GM21717 (cell line): Measurements from ENCODE around the gene LAMA3.

ENCODE experiments used
- ATAC-seq: cut with Tn5 transposase; IDR thresholded peaks from one replicate; pipeline ENCODE4 v1.9.1; 2021; ENCODE audit warnings: mild to moderate bottlenecking, moderate library complexity; ENCODE audit not compliant: unreplicated experiment

LAMA3 gene

GRCh38 chr18:23870676-23871380, 181.6 kb downstream of the LAMA3 start:
- ATAC-seq: no peak

GRCh38 chr18:23871410-23871809, 182.2 kb downstream of the LAMA3 start:
- no peak for ATAC-seq

- no peak for ATAC-seq
These were observed 183.7 kb downstream of the LAMA3 start for GRCh38 chr18:23872701-23873550.

- ATAC-seq: no peak
These were observed 187.0 kb downstream of the LAMA3 start for GRCh38 chr18:23875966-23876895.

- ATAC-seq: no peak
These were observed 187.7 kb downstream of the LAMA3 start for GRCh38 chr18:23876921-23877320.

- ATAC-seq: no peak
These were observed 188.1 kb downstream of the LAMA3 start for GRCh38 chr18:23877371-23877770.

GRCh38 chr18:23878336-23878900, 189.2 kb downstream of the LAMA3 start:
- no peak for ATAC-seq

- no peak for ATAC-seq
These were observed 189.9 kb downstream of the LAMA3 start for GRCh38 chr18:23879126-23879525.

- ATAC-seq: no peak
These were observed 190.3 kb downstream of the LAMA3 start for GRCh38 chr18:23879544-23879943.

- no peak for ATAC-seq
These were observed 190.8 kb downstream of the LAMA3 start for GRCh38 chr18:23879966-23880565.

GRCh38 chr18:23880931-23881617, 191.8 kb downstream of the LAMA3 start:
- no peak for ATAC-seq

- ATAC-seq: no peak
These were observed 192.5 kb downstream of the LAMA3 start for GRCh38 chr18:23881778-23882177.

GRCh38 chr18:23882616-23883276, 193.5 kb downstream of the LAMA3 start:
- no peak for ATAC-seq

GRCh38 chr18:23883277-23883790, 194.1 kb downstream of the LAMA3 start:
- ATAC-seq: no peak

GRCh38 chr18:23884681-23885375, 195.6 kb downstream of the LAMA3 start:
- no peak for ATAC-seq

GRCh38 chr18:23885750-23886149, 196.5 kb downstream of the LAMA3 start:
- no peak for ATAC-seq

GRCh38 chr18:23887035-23887434, 197.8 kb downstream of the LAMA3 start:
- no peak for ATAC-seq

- no peak for ATAC-seq
These were observed 198.2 kb downstream of the LAMA3 start for GRCh38 chr18:23887493-23887892.
